CD14-positive monocyte (primary cell): ENCODE results near the gene LTBP2. TPM values are rescaled to one million over a fixed set of nuclear protein-coding genes. Genes with fewer than 3 reads are reported as not detected.

ENCODE experiments used
- DNase-seq, 3 donors: peaks; one replicate each; pipeline ENCODE4 v3.0.0-alpha.2; 2011 to 2022
- H2AFZ ChIP-seq: 2 replicates; pipeline ENCODE4 v1.6.0; 2012; ENCODE audit warnings: mild to moderate bottlenecking, low read depth, low read length, inconsistent platforms; ENCODE audit not compliant: insufficient read depth, poor library complexity, severe bottlenecking
- H3K27ac ChIP-seq, 2 donors: 1 replicate in 1 of 2; 2 replicates in 1 of 2; pipeline ENCODE4 v1.5.1; 2012 to 2013; ENCODE audit warnings: low read length in 2 of 2, control low read depth in 1 of 2, inconsistent platforms in 1 of 2, low read depth in 1 of 2, mild to moderate bottlenecking in 1 of 2
- H3K27me3 ChIP-seq, 2 donors: one replicate each; pipeline versions ENCODE4 v1.6.0 to v1.6.1; 2011 to 2013; ENCODE audit warnings: low read length in 2 of 2; ENCODE audit not compliant: control insufficient read depth in 2 of 2, insufficient read depth in 2 of 2
- H3K36me3 ChIP-seq, 2 donors: replicated peaks in 1 of 2; 1 replicate in 1 of 2; 2 replicates in 1 of 2; pipeline versions ENCODE4 v1.5.1 to v1.6.1; 2012 to 2013; ENCODE audit warnings: low read length in 2 of 2, control low read depth in 1 of 2, inconsistent platforms in 1 of 2, mild to moderate bottlenecking in 1 of 2; ENCODE audit not compliant: insufficient read depth in 2 of 2, control insufficient read depth in 1 of 2
- H3K4me1 ChIP-seq, 2 donors: 1 replicate in 1 of 2; 2 replicates in 1 of 2; pipeline versions ENCODE4 v1.5.1 to v1.6.1; 2012 to 2013; ENCODE audit warnings: low read length in 2 of 2, control low read depth in 1 of 2, inconsistent platforms in 1 of 2, mild to moderate bottlenecking in 1 of 2, moderate library complexity in 1 of 2; ENCODE audit not compliant: insufficient read depth in 2 of 2, control insufficient read depth in 1 of 2
- H3K4me2 ChIP-seq: replicated peaks from 2 replicates; pipeline ENCODE3; 2012; ENCODE audit warnings: low read length, moderate library complexity, mild to moderate bottlenecking; ENCODE audit not compliant: poor library complexity, severe bottlenecking; ENCODE audit errors: extremely low read depth
- H3K4me3 ChIP-seq, 3 experiments: fragments of 200-600 bp in 1 of 3; sonication (generic) in 1 of 3; replicated peaks in 1 of 3; 1 replicate in 2 of 3; 2 replicates in 1 of 3; pipeline ENCODE4 v1.5.1; 2011 to 2013; ENCODE audit warnings: low read length in 3 of 3, mild to moderate bottlenecking in 3 of 3, control low read depth in 2 of 3, low read depth in 2 of 3, inconsistent platforms in 1 of 3, moderate library complexity in 1 of 3
- H3K79me2 ChIP-seq: 2 replicates; pipeline ENCODE4 v1.6.0; 2012; ENCODE audit warnings: mild to moderate bottlenecking, control low read depth, inconsistent platforms, low read length, moderate library complexity; ENCODE audit not compliant: insufficient read depth
- H3K9ac ChIP-seq: 2 replicates; pipeline ENCODE4 v1.6.0; 2017; ENCODE audit warnings: low read length, mild to moderate bottlenecking; ENCODE audit not compliant: insufficient read depth, poor library complexity, severe bottlenecking
- H3K9me3 ChIP-seq, 2 donors: replicated peaks in 1 of 2; 1 replicate in 1 of 2; 2 replicates in 1 of 2; pipeline versions ENCODE4 v1.5.1 to v1.6.1; 2012 to 2013; ENCODE audit warnings: low read length in 2 of 2, control low read depth in 1 of 2; ENCODE audit not compliant: control insufficient read depth in 1 of 2, insufficient read depth in 1 of 2
- H4K20me1 ChIP-seq: 2 replicates; pipeline ENCODE4 v1.6.0; 2012; ENCODE audit warnings: mild to moderate bottlenecking, low read length, control low read depth, moderate library complexity; ENCODE audit not compliant: insufficient read depth
- H3K27ac Mint-ChIP-seq, 7 donors: one replicate each; pipeline ENCODE4 v1.8.0; 2020; ENCODE audit warnings: mild to moderate bottlenecking in 7 of 7, mixed read lengths in 7 of 7, moderate library complexity in 6 of 7, inconsistent platforms in 2 of 7
- H3K27me3 Mint-ChIP-seq, 3 donors: one replicate each; pipeline ENCODE4 v1.8.0; 2021 to 2022; ENCODE audit warnings: low read depth in 3 of 3, mild to moderate bottlenecking in 3 of 3, mixed read lengths in 3 of 3, moderate library complexity in 3 of 3, inconsistent platforms in 1 of 3
- H3K36me3 Mint-ChIP-seq, 2 donors: one replicate each; pipeline ENCODE4 v1.8.0; 2020; ENCODE audit warnings: mixed read lengths in 2 of 2, inconsistent platforms in 1 of 2, mild to moderate bottlenecking in 1 of 2
- H3K4me1 Mint-ChIP-seq: one replicate; pipeline ENCODE4 v1.8.0; 2020; ENCODE audit warnings: mild to moderate bottlenecking, mixed read lengths
- H3K4me3 Mint-ChIP-seq, 2 donors: one replicate each; pipeline ENCODE4 v1.8.0; 2020; ENCODE audit warnings: mild to moderate bottlenecking in 2 of 2, mixed read lengths in 2 of 2, moderate library complexity in 1 of 2
- H3K9me3 Mint-ChIP-seq, 7 donors: one replicate each; pipeline ENCODE4 v1.8.0; 2020 to 2022; ENCODE audit warnings: mixed read lengths in 7 of 7, mild to moderate bottlenecking in 6 of 7, moderate library complexity in 6 of 7, inconsistent platforms in 2 of 7
- CTCF ChIP-seq: fragments of 200-600 bp; IDR thresholded peaks from one replicate; pipeline ENCODE4 v1.8.0; 2022; ENCODE audit warnings: antibody characterized with exemption, mild to moderate bottlenecking
- WGBS: methylation state at CpG from one replicate; pipeline ENCODE4 v1.1.5; 2013; ENCODE audit warnings: missing lambda C conversion rate; ENCODE audit not compliant: insufficient coverage; 5-methylcytosine and 5-hydroxymethylcytosine counted together
- intact Hi-C, 2 donors: fragments of 100-400 bp; cut with micrococcal nuclease; formaldehyde crosslinking; loops; one replicate each; pipeline versions ENCODE4 v1.15.0 to v1.15.1; 2023
- polyA plus RNA-seq, 3 donors: library from polyadenylated mRNA; depleted of rRNA in 1 of 3; unstranded in 2 of 3; stranded (reverse) in 1 of 3; fragments of 300-500 nt in 2 of 3; fragments of >200 nt in 1 of 3; fragmentation: Illumina TruSeq in 2 of 3; gene quantifications; 1 replicate in 2 of 3; 2 replicates in 1 of 3; pipeline ENCODE4 v1.2.3, GENCODE V29; 2012 to 2021

The LTBP2 gene
- polyA plus RNA-seq, 3 donors: 0.04 to 0.24 (median 0.11) TPM

GRCh38 chr14:74504874-74505720 is 106.9 kb downstream of the LTBP2 start:
- 92% methylated on average over 13 of the region's 20 CpGs for WGBS
- no peaks in the 10 kb centered on the region for H3K9me3 ChIP-seq
- no peak overlapping the region for H3K27ac Mint-ChIP-seq
- no peak for TF ChIP-seq CTCF
- no peak overlapping the region for H2AFZ ChIP-seq
- H3K79me2 ChIP-seq: no peaks in the 10 kb centered on the region
- no peak overlapping the region for H3K27ac ChIP-seq
- no peaks in the 10 kb centered on the region for H4K20me1 ChIP-seq
- H3K4me2 ChIP-seq: no peak overlapping the region
- H3K4me1 ChIP-seq: no peaks in the 10 kb centered on the region
- H3K27me3 Mint-ChIP-seq: peaks cover 1 to 5% (median 4%) of the 10 kb centered on the region in 3 donors
- peaks cover 0 to 2% (median 0%) of the 10 kb centered on the region in 7 donors for H3K9me3 Mint-ChIP-seq
- no peaks in the 10 kb centered on the region for H3K27me3 ChIP-seq
- no peaks in the 10 kb centered on the region for H3K36me3 Mint-ChIP-seq
- H3K9ac ChIP-seq: no peak overlapping the region
- no peak for DNase-seq
- H3K4me1 Mint-ChIP-seq: peaks cover 9% of the 10 kb centered on the region
- H3K4me3 Mint-ChIP-seq: no peak overlapping the region
- H3K36me3 ChIP-seq: no peaks in the 10 kb centered on the region
- intact Hi-C loops: no loop called here
- H3K4me3 ChIP-seq: no peak overlapping the region

- Mint-ChIP-seq H3K27ac (no peak overlapping the region), H3K4me3 (no peak overlapping the region), H3K4me1 (peaks cover 9% of the 10 kb centered on the region), H3K27me3 (peaks cover 1 to 5% (median 4%) of the 10 kb centered on the region in 3 donors), H3K9me3 (no peaks in the 10 kb centered on the region), H3K36me3 (peaks cover 0 to 3% of the 10 kb centered on the region in 2 donors)
- no peaks in the 10 kb centered on the region for H3K4me1 ChIP-seq
- DNase-seq: no peak
- intact Hi-C loops: no loop called here
- no peak overlapping the region for H3K9ac ChIP-seq
- WGBS: 97% methylated on average over 4 of the region's 4 CpGs
- no peak overlapping the region for H3K27ac ChIP-seq
- no peak overlapping the region for H3K4me2 ChIP-seq
- H4K20me1 ChIP-seq: no peaks in the 10 kb centered on the region
- H3K9me3 ChIP-seq: no peaks in the 10 kb centered on the region
- H2AFZ ChIP-seq: no peak overlapping the region
- no peaks in the 10 kb centered on the region for H3K79me2 ChIP-seq
- H3K4me3 ChIP-seq: no peak overlapping the region
- no peaks in the 10 kb centered on the region for H3K36me3 ChIP-seq
- H3K27me3 ChIP-seq: no peaks in the 10 kb centered on the region
- TF ChIP-seq CTCF: no peak
Observed at GRCh38 chr14:74504412-74504811, 107.6 kb downstream of the LTBP2 start.
